Prostate gland (tissue), 2 donors: ENCODE data around the gene TMEM258.

ENCODE experiments used
- POLR2A ChIP-seq: fragments of 450-650 bp; IDR thresholded peaks from one replicate; pipeline ENCODE4 v1.6.1; 2016; ENCODE audit warnings: antibody characterized with exemption, mild to moderate bottlenecking
- POLR2AphosphoS5 ChIP-seq: sonication (generic); formaldehyde crosslinking; IDR thresholded peaks from one replicate; pipeline ENCODE4 v1.6.1; 2017; ENCODE audit warnings: antibody characterized with exemption
- TF ChIP-seq, protein P1 (sequence below), 4 experiments: fragments of 200-600 bp in 2 of 4; fragments of 450-650 bp in 2 of 4; sonication (generic) in 2 of 4; IDR thresholded peaks; 1 replicate in 3 of 4; 2 replicates in 1 of 4; pipeline ENCODE4 v1.5.1; 2016 to 2019; ENCODE audit warnings: antibody characterized with exemption in 4 of 4, mild to moderate bottlenecking in 2 of 4, moderate library complexity in 2 of 4

DNA sequence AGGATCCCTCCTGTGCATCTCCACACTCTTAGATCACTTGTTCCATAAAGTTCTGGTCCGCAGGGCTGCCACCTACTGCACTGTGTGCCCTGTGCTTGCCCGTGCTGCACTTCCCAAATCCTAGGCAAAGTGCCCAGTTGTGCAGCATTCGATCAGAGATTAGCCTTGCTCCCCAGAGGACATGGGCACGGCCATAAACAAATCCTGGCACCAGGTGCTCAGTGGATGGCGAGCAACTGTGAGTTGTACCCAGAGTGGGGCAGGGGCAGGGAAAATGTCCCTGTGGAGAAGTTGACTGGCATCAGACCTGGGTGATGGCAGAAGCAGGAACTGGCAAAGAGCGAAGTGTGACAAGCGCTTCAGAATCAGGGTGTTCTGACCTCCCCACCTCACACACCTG, 40.4 kb upstream of the TMEM258 start:
- TF ChIP-seq POLR2A: no peak
- TF ChIP-seq, protein P1, sequence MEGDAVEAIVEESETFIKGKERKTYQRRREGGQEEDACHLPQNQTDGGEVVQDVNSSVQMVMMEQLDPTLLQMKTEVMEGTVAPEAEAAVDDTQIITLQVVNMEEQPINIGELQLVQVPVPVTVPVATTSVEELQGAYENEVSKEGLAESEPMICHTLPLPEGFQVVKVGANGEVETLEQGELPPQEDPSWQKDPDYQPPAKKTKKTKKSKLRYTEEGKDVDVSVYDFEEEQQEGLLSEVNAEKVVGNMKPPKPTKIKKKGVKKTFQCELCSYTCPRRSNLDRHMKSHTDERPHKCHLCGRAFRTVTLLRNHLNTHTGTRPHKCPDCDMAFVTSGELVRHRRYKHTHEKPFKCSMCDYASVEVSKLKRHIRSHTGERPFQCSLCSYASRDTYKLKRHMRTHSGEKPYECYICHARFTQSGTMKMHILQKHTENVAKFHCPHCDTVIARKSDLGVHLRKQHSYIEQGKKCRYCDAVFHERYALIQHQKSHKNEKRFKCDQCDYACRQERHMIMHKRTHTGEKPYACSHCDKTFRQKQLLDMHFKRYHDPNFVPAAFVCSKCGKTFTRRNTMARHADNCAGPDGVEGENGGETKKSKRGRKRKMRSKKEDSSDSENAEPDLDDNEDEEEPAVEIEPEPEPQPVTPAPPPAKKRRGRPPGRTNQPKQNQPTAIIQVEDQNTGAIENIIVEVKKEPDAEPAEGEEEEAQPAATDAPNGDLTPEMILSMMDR (IDR thresholded peaks at IDR 0.05): no peak
- no peak for TF ChIP-seq POLR2AphosphoS5
